Loucy (cell line): ENCODE results near the gene ZNF385D.

Experiments used
- EZH2phosphoT487 ChIP-seq: fragments of 200-600 bp; IDR thresholded peaks from 2 replicates; pipeline ENCODE4 v1.6.1; 2018; ENCODE audit warnings: antibody characterized with exemption, mild to moderate bottlenecking, moderate library complexity, borderline replicate concordance
- TF ChIP-seq, protein P1 (sequence below): fragments of 200-600 bp; sonication (generic); conservative IDR thresholded peaks from 2 replicates; pipeline ENCODE4 v1.5.1; 2014; ENCODE audit warnings: mild to moderate bottlenecking, antibody characterized with exemption, low read length

DNA sequence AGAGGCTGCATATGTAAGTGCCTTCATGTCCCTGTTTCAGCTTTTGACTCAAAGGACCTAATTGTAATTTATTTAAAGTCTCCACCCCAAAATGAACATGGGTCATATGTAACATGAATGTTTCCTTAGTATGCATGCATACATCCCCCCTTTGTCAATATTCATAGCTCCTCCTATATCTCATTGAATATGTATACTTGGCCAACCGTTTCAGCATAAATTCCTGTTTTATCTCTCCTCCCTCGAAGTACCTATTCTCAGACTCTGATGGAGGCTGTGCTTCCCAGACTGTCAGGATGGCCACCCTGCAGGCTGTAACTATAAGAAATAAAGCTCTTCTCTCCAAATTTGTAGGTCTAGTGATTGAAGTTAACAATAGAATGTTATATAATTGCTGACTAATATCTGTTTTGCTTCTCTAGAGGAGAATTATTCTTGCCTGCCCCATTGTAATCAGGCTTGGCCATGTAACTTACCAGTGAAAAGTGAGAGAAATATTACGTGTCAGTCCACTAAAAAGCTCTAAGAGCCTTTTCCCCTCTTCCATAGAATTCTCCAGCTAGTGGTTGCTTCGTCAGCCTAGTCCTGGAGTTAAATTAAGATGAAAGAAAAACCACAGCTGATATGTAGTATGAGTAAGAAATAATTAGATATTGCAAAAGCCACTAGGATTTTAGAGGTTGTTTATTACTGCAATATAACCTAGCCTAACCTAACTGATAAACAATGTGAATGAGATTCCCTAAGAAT is 245.1 kb downstream of the ZNF385D start:
- TF ChIP-seq, protein P1, sequence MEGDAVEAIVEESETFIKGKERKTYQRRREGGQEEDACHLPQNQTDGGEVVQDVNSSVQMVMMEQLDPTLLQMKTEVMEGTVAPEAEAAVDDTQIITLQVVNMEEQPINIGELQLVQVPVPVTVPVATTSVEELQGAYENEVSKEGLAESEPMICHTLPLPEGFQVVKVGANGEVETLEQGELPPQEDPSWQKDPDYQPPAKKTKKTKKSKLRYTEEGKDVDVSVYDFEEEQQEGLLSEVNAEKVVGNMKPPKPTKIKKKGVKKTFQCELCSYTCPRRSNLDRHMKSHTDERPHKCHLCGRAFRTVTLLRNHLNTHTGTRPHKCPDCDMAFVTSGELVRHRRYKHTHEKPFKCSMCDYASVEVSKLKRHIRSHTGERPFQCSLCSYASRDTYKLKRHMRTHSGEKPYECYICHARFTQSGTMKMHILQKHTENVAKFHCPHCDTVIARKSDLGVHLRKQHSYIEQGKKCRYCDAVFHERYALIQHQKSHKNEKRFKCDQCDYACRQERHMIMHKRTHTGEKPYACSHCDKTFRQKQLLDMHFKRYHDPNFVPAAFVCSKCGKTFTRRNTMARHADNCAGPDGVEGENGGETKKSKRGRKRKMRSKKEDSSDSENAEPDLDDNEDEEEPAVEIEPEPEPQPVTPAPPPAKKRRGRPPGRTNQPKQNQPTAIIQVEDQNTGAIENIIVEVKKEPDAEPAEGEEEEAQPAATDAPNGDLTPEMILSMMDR, result no peak
- no peak for TF ChIP-seq EZH2phosphoT487
